Upper lobe of right lung (tissue), 1 donor: ENCODE results near the gene HS2ST1. TPM values are rescaled to one million over a fixed set of nuclear protein-coding genes. Genes with fewer than 3 reads are reported as not detected.

Experiments used
- ATAC-seq: fragments of 200-7000 bp; cut with Tn5 transposase; one replicate; pipeline ENCODE4 v1.9.1; 2020; ENCODE audit warnings: mild to moderate bottlenecking, moderate library complexity
- DNase-seq: peaks from one replicate; pipeline ENCODE4 v3.0.0-alpha.2; 2020
- H3K27ac ChIP-seq: fragments of 200-600 bp; one replicate; pipeline ENCODE4 v1.8.0; 2022
- H3K27me3 ChIP-seq: fragments of 200-600 bp; one replicate; pipeline ENCODE4 v1.8.0; 2022; ENCODE audit warnings: mild to moderate bottlenecking
- H3K36me3 ChIP-seq: fragments of 200-600 bp; one replicate; pipeline ENCODE4 v1.8.0; 2022
- H3K4me1 ChIP-seq: fragments of 200-600 bp; one replicate; pipeline ENCODE4 v1.8.0; 2022
- H3K4me3 ChIP-seq: fragments of 200-600 bp; one replicate; pipeline ENCODE4 v1.8.0; 2022; ENCODE audit warnings: mild to moderate bottlenecking
- H3K9me3 ChIP-seq: fragments of 200-600 bp; one replicate; pipeline ENCODE4 v1.8.0; 2022
- CTCF ChIP-seq: fragments of 200-600 bp; IDR thresholded peaks from one replicate; pipeline ENCODE4 v1.8.0; 2022; ENCODE audit warnings: antibody characterized with exemption
- intact Hi-C: fragments of 100-400 bp; cut with DNase I; formaldehyde crosslinking; loops from one replicate; pipeline ENCODE4 v1.11.0; 2022
- total RNA-seq: library from RNA; stranded (reverse); fragmentation: NEBNext Ultra II Directional; extraction: Animal tissue kit (Norgen Biotek cat#: 25700); gene quantifications from one replicate; pipeline ENCODE4 v1.2.1, GENCODE V29; 2021
- donor health status: DM: no; HTN: yes; CAD: no; lungs with severe emphysema.

Gene HS2ST1
- total RNA-seq, 1 donor from 2014 or later: 19.9 TPM

GRCh38 chr1:87155648-87156047 is 241.2 kb downstream of the HS2ST1 start:
- Histone ChIP-seq H3K4me3 (no peak overlapping the region), H3K27me3 (peaks cover 4% of the 10 kb centered on the region), H3K27ac (no peak overlapping the region), H3K36me3 (no peaks in the 10 kb centered on the region), H3K9me3 (no peaks in the 10 kb centered on the region), H3K4me1 (peaks cover 14% of the 10 kb centered on the region)
- no peak for TF ChIP-seq CTCF
- DNase-seq: no peak
- no peak for ATAC-seq
- intact Hi-C loops: no loop called here

- DNase-seq: no peak
- intact Hi-C loops: no loop called here
- no peaks in the 10 kb centered on the region for H3K36me3 ChIP-seq
- peaks cover 4% of the 10 kb centered on the region for H3K27me3 ChIP-seq
- H3K4me1 ChIP-seq: peaks cover 13% of the 10 kb centered on the region
- no peak for ATAC-seq
- no peak overlapping the region for H3K4me3 ChIP-seq
- no peak overlapping the region for H3K27ac ChIP-seq
- TF ChIP-seq CTCF: no peak
- H3K9me3 ChIP-seq: no peaks in the 10 kb centered on the region
These were observed 241.7 kb downstream of the HS2ST1 start for GRCh38 chr1:87156124-87156523.

- intact Hi-C loops: no loop called here
- Histone ChIP-seq H3K9me3 (no peaks in the 10 kb centered on the region), H3K27ac (no peak overlapping the region), H3K4me3 (no peak overlapping the region), H3K27me3 (no peaks in the 10 kb centered on the region), H3K4me1 (no peaks in the 10 kb centered on the region), H3K36me3 (no peaks in the 10 kb centered on the region)
- ATAC-seq (no peak), DNase-seq (no peak)
- TF ChIP-seq CTCF: no peak
These were observed 245.0 kb downstream of the HS2ST1 start for GRCh38 chr1:87159378-87159915.

Other genes with a start within 250 kb of the HS2ST1 start
- gene SH3GLB1, start 210.1 kb upstream of the HS2ST1 start, total RNA-seq: 105 TPM
- gene SELENOF, start 509 bp upstream of the HS2ST1 start, total RNA-seq: 197 TPM